ENCODE data around the gene PLPP3.

Gene PLPP3

GRCh38 chr1:56520016-56520601 is 59.3 kb downstream of the PLPP3 start:
- no peak overlapping the region for H4K91ac ChIP-seq (ENCODE audit: low read length)
- H3K4me1 ChIP-seq (ENCODE audit: control insufficient read depth, insufficient read depth, low read depth, low read length) = no peaks in the 10 kb centered on the region
- H3K14ac ChIP-seq (ENCODE audit: low read length in 2 of 2) = no peak overlapping the region
- H3K4ac ChIP-seq (ENCODE audit: low read depth in 1 of 2, low read length in 2 of 2) = no peak overlapping the region
- no peak overlapping the region for H3K4me2 ChIP-seq (ENCODE audit: low read length, poor library complexity, severe bottlenecking)
- H2BK5ac ChIP-seq (ENCODE audit: low read depth, low read length, poor library complexity, severe bottlenecking) = no peak overlapping the region
- no peak overlapping the region for H2BK120ac ChIP-seq (ENCODE audit: low read depth, low read length)
- no peak overlapping the region for H3K18ac ChIP-seq (ENCODE audit: low read depth in 1 of 2, low read length in 2 of 2)
- H3K27ac ChIP-seq (ENCODE audit: low read length, poor library complexity, severe bottlenecking) = no peak overlapping the region
- H3K27me3 ChIP-seq (ENCODE audit: control insufficient read depth in 1 of 2, insufficient read depth in 1 of 2, low read length in 2 of 2) = no peaks in the 10 kb centered on the region
- H2BK15ac ChIP-seq (ENCODE audit: low read depth, poor library complexity, severe bottlenecking) = no peak overlapping the region
- no peak overlapping the region for H2BK12ac ChIP-seq (ENCODE audit: low read length in 2 of 2)
- no peaks in the 10 kb centered on the region for H3K9me3 ChIP-seq (ENCODE audit: control insufficient read depth, low read length)
- no peak overlapping the region for H3K9ac ChIP-seq (ENCODE audit: low read length)
- no peak overlapping the region for H2AK5ac ChIP-seq (ENCODE audit: low read length, severe bottlenecking)
- H3K4me3 ChIP-seq (ENCODE audit: insufficient read depth in 1 of 2, low read depth in 1 of 2, low read length in 2 of 2) = no peak overlapping the region
- no peak overlapping the region for H2AFZ ChIP-seq (ENCODE audit: low read depth, low read length)
- DNase-seq = no peak
- peaks cover 0 to 95% of the 10 kb centered on the region in 2 experiments for H3K36me3 ChIP-seq (ENCODE audit: control insufficient read depth in 1 of 2, insufficient read depth in 2 of 2, low read depth in 1 of 2, low read length in 2 of 2)
- no peak overlapping the region for H3K23ac ChIP-seq (ENCODE audit: low read length in 2 of 2)
- H3K79me1 ChIP-seq (replicated peaks; ENCODE audit: low read length, poor library complexity, severe bottlenecking) = no peaks in the 10 kb centered on the region
- WGBS = 81% methylated on average over 3 of the region's 3 CpGs
- no peak overlapping the region for H4K8ac ChIP-seq (ENCODE audit: low read length)

- Histone ChIP-seq H4K91ac (ENCODE audit: low read length) (no peak overlapping the region), H2BK120ac (ENCODE audit: low read depth, low read length) (no peak overlapping the region), H3K4ac (ENCODE audit: low read depth in 1 of 2, low read length in 2 of 2) (no peak overlapping the region), H2AFZ (ENCODE audit: low read depth, low read length) (no peak overlapping the region), H3K4me2 (ENCODE audit: low read length, poor library complexity, severe bottlenecking) (no peak overlapping the region), H2BK12ac (ENCODE audit: low read length in 2 of 2) (no peak overlapping the region), H3K9me3 (ENCODE audit: control insufficient read depth, low read length) (no peaks in the 10 kb centered on the region), H2AK5ac (ENCODE audit: low read length, severe bottlenecking) (no peak overlapping the region), H4K8ac (ENCODE audit: low read length) (no peak overlapping the region), H3K14ac (ENCODE audit: low read length in 2 of 2) (no peak overlapping the region), H2BK15ac (ENCODE audit: low read depth, poor library complexity, severe bottlenecking) (no peak overlapping the region), H3K9ac (ENCODE audit: low read length) (peak overlapping the region; percentile 60), H3K4me3 (ENCODE audit: insufficient read depth in 1 of 2, low read depth in 1 of 2, low read length in 2 of 2) (no peak overlapping the region), H3K27me3 (ENCODE audit: control insufficient read depth in 1 of 2, insufficient read depth in 1 of 2, low read length in 2 of 2) (no peaks in the 10 kb centered on the region), H3K36me3 (ENCODE audit: control insufficient read depth in 1 of 2, insufficient read depth in 2 of 2, low read depth in 1 of 2, low read length in 2 of 2) (peaks cover 0 to 95% of the 10 kb centered on the region in 2 experiments), H3K18ac (ENCODE audit: low read depth in 1 of 2, low read length in 2 of 2) (no peak overlapping the region), H3K27ac (ENCODE audit: low read length, poor library complexity, severe bottlenecking) (no peak overlapping the region), H3K23ac (ENCODE audit: low read length in 2 of 2) (no peak overlapping the region), H3K4me1 (ENCODE audit: control insufficient read depth, insufficient read depth, low read depth, low read length) (no peaks in the 10 kb centered on the region), H3K79me1 (replicated peaks; ENCODE audit: low read length, poor library complexity, severe bottlenecking) (no peaks in the 10 kb centered on the region), H2BK5ac (ENCODE audit: low read depth, low read length, poor library complexity, severe bottlenecking) (no peak overlapping the region)
- WGBS = 96% methylated on average over 2 of the region's 2 CpGs
- DNase-seq = no peak
Observed at GRCh38 chr1:56517404-56518130, 61.8 kb downstream of the PLPP3 start.

- Histone ChIP-seq H3K18ac (ENCODE audit: low read depth in 1 of 2, low read length in 2 of 2) (no peak overlapping the region), H3K9me3 (ENCODE audit: control insufficient read depth, low read length) (no peaks in the 10 kb centered on the region), H3K4me1 (ENCODE audit: control insufficient read depth, insufficient read depth, low read depth, low read length) (no peaks in the 10 kb centered on the region), H2BK5ac (ENCODE audit: low read depth, low read length, poor library complexity, severe bottlenecking) (no peak overlapping the region), H4K91ac (ENCODE audit: low read length) (no peak overlapping the region), H3K9ac (ENCODE audit: low read length) (peak overlapping the region; percentile 60), H2BK12ac (ENCODE audit: low read length in 2 of 2) (no peak overlapping the region), H3K4me3 (ENCODE audit: insufficient read depth in 1 of 2, low read depth in 1 of 2, low read length in 2 of 2) (no peak overlapping the region), H3K4me2 (ENCODE audit: low read length, poor library complexity, severe bottlenecking) (no peak overlapping the region), H2AFZ (ENCODE audit: low read depth, low read length) (no peak overlapping the region), H2AK5ac (ENCODE audit: low read length, severe bottlenecking) (no peak overlapping the region), H3K14ac (ENCODE audit: low read length in 2 of 2) (no peak overlapping the region), H3K23ac (ENCODE audit: low read length in 2 of 2) (no peak overlapping the region), H2BK15ac (ENCODE audit: low read depth, poor library complexity, severe bottlenecking) (no peak overlapping the region), H2BK120ac (ENCODE audit: low read depth, low read length) (no peak overlapping the region), H3K4ac (ENCODE audit: low read depth in 1 of 2, low read length in 2 of 2) (no peak overlapping the region), H3K27me3 (ENCODE audit: control insufficient read depth in 1 of 2, insufficient read depth in 1 of 2, low read length in 2 of 2) (no peaks in the 10 kb centered on the region), H4K8ac (ENCODE audit: low read length) (no peak overlapping the region), H3K36me3 (ENCODE audit: control insufficient read depth in 1 of 2, insufficient read depth in 2 of 2, low read depth in 1 of 2, low read length in 2 of 2) (peaks cover 3 to 95% of the 10 kb centered on the region in 2 experiments), H3K27ac (ENCODE audit: low read length, poor library complexity, severe bottlenecking) (no peak overlapping the region), H3K79me1 (replicated peaks; ENCODE audit: low read length, poor library complexity, severe bottlenecking) (no peaks in the 10 kb centered on the region)
- WGBS = 78% methylated on average over 6 of the region's 7 CpGs
- peak; percentile 68 for DNase-seq
Observed at GRCh38 chr1:56516539-56517252, 62.7 kb downstream of the PLPP3 start.

GRCh38 chr1:56515898-56516538 is 63.3 kb downstream of the PLPP3 start:
- Histone ChIP-seq H3K4ac (ENCODE audit: low read depth in 1 of 2, low read length in 2 of 2) (no peak overlapping the region), H3K36me3 (ENCODE audit: control insufficient read depth in 1 of 2, insufficient read depth in 2 of 2, low read depth in 1 of 2, low read length in 2 of 2) (peaks cover 6 to 95% of the 10 kb centered on the region in 2 experiments), H3K27ac (ENCODE audit: low read length, poor library complexity, severe bottlenecking) (no peak overlapping the region), H3K4me3 (ENCODE audit: insufficient read depth in 1 of 2, low read depth in 1 of 2, low read length in 2 of 2) (no peak overlapping the region), H2BK120ac (ENCODE audit: low read depth, low read length) (no peak overlapping the region), H2AFZ (ENCODE audit: low read depth, low read length) (no peak overlapping the region), H2AK5ac (ENCODE audit: low read length, severe bottlenecking) (no peak overlapping the region), H2BK15ac (ENCODE audit: low read depth, poor library complexity, severe bottlenecking) (no peak overlapping the region), H2BK12ac (ENCODE audit: low read length in 2 of 2) (no peak overlapping the region), H3K9me3 (ENCODE audit: control insufficient read depth, low read length) (no peaks in the 10 kb centered on the region), H3K4me1 (ENCODE audit: control insufficient read depth, insufficient read depth, low read depth, low read length) (no peaks in the 10 kb centered on the region), H3K9ac (ENCODE audit: low read length) (peak overlapping the region; percentile 60), H3K23ac (ENCODE audit: low read length in 2 of 2) (no peak overlapping the region), H2BK5ac (ENCODE audit: low read depth, low read length, poor library complexity, severe bottlenecking) (no peak overlapping the region), H3K79me1 (replicated peaks; ENCODE audit: low read length, poor library complexity, severe bottlenecking) (no peaks in the 10 kb centered on the region), H4K8ac (ENCODE audit: low read length) (no peak overlapping the region), H3K14ac (ENCODE audit: low read length in 2 of 2) (no peak overlapping the region), H3K4me2 (ENCODE audit: low read length, poor library complexity, severe bottlenecking) (no peak overlapping the region), H3K27me3 (ENCODE audit: control insufficient read depth in 1 of 2, insufficient read depth in 1 of 2, low read length in 2 of 2) (no peaks in the 10 kb centered on the region), H4K91ac (ENCODE audit: low read length) (no peak overlapping the region), H3K18ac (ENCODE audit: low read depth in 1 of 2, low read length in 2 of 2) (no peak overlapping the region)
- no peak for DNase-seq
- 99% methylated on average over 4 of the region's 4 CpGs for WGBS

Measured in mesenchymal stem cell (in vitro differentiated cells and primary cell).